ENCODE data around the gene PSMD6.

GRCh38 chr3:64064804-64065203, 41.5 kb upstream of the PSMD6 start:
- TF ChIP-seq POLR2A (IDR thresholded peaks at IDR 0.05) (no peak), EP300 (IDR thresholded peaks at IDR 0.05) (no peak), POLR2AphosphoS5 (IDR thresholded peaks at IDR 0.05) (no peak)
- TF ChIP-seq, protein P1, sequence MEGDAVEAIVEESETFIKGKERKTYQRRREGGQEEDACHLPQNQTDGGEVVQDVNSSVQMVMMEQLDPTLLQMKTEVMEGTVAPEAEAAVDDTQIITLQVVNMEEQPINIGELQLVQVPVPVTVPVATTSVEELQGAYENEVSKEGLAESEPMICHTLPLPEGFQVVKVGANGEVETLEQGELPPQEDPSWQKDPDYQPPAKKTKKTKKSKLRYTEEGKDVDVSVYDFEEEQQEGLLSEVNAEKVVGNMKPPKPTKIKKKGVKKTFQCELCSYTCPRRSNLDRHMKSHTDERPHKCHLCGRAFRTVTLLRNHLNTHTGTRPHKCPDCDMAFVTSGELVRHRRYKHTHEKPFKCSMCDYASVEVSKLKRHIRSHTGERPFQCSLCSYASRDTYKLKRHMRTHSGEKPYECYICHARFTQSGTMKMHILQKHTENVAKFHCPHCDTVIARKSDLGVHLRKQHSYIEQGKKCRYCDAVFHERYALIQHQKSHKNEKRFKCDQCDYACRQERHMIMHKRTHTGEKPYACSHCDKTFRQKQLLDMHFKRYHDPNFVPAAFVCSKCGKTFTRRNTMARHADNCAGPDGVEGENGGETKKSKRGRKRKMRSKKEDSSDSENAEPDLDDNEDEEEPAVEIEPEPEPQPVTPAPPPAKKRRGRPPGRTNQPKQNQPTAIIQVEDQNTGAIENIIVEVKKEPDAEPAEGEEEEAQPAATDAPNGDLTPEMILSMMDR (IDR thresholded peaks at IDR 0.05): no peak
